ENCODE data around the gene PER3.

PER3 gene

GRCh38 chr1:7833035-7833434 is 48.9 kb downstream of the PER3 start:
- DNase-seq (ENCODE audit: low read depth in 2 of 2), result no peak

- no peak for DNase-seq (ENCODE audit: low read depth in 2 of 2)
Measured at GRCh38 chr1:7838714-7839113, 54.6 kb downstream of the PER3 start.

GRCh38 chr1:7839526-7839925 is 55.4 kb downstream of the PER3 start:
- no peak for DNase-seq (ENCODE audit: low read depth in 2 of 2)

GRCh38 chr1:7842517-7842916 is 58.4 kb downstream of the PER3 start:
- no peak for DNase-seq (ENCODE audit: low read depth in 2 of 2)

- DNase-seq (ENCODE audit: low read depth in 2 of 2), result no peak
Measured at GRCh38 chr1:7845761-7846160, 61.7 kb downstream of the PER3 start.

- no peak for DNase-seq (ENCODE audit: low read depth in 2 of 2)
Measured at GRCh38 chr1:7846656-7847055, 62.6 kb downstream of the PER3 start.

- DNase-seq (ENCODE audit: low read depth in 2 of 2), result no peak
Measured at GRCh38 chr1:7847599-7847998, 63.5 kb downstream of the PER3 start.

- DNase-seq (ENCODE audit: low read depth in 2 of 2), result no peak
Measured at GRCh38 chr1:7850786-7851185, 66.7 kb downstream of the PER3 start.

- DNase-seq (ENCODE audit: low read depth in 2 of 2), result no peak
Measured at GRCh38 chr1:7852804-7853683, 69.0 kb downstream of the PER3 start, which contains the start of gene UTS2. Gene UTS2 (minus strand): TSS chr1:7853065. CDS start chr1:7853003, 62 bp downstream.

GRCh38 chr1:7853684-7854026 is 69.6 kb downstream of the PER3 start:
- no peak for DNase-seq (ENCODE audit: low read depth in 2 of 2)

GRCh38 chr1:7856345-7856744 is 72.3 kb downstream of the PER3 start:
- no peak for DNase-seq (ENCODE audit: low read depth in 2 of 2)

GRCh38 chr1:7857000-7857399 is 72.9 kb downstream of the PER3 start:
- DNase-seq (ENCODE audit: low read depth in 2 of 2), result no peak

GRCh38 chr1:7857985-7858384 is 73.9 kb downstream of the PER3 start:
- no peak for DNase-seq (ENCODE audit: low read depth in 2 of 2)

- no peak for DNase-seq (ENCODE audit: low read depth in 2 of 2)
Measured at GRCh38 chr1:7859406-7859805, 75.3 kb downstream of the PER3 start.

GRCh38 chr1:7860130-7860529 is 76.0 kb downstream of the PER3 start:
- no peak for DNase-seq (ENCODE audit: low read depth in 2 of 2)

GRCh38 chr1:7861452-7861851 is 77.4 kb downstream of the PER3 start:
- no peak for DNase-seq (ENCODE audit: low read depth in 2 of 2)

GRCh38 chr1:7862211-7863060 is 78.3 kb downstream of the PER3 start:
- DNase-seq (ENCODE audit: low read depth in 2 of 2), result no peak

- DNase-seq (ENCODE audit: low read depth in 2 of 2), result no peak
Measured at GRCh38 chr1:7863756-7864328, 79.8 kb downstream of the PER3 start.

- no peak for DNase-seq (ENCODE audit: low read depth in 2 of 2)
Measured at GRCh38 chr1:7865978-7866377, 81.9 kb downstream of the PER3 start.

- no peak for DNase-seq (ENCODE audit: low read depth in 2 of 2)
Measured at GRCh38 chr1:7868070-7868780, 84.1 kb downstream of the PER3 start.

GRCh38 chr1:7869136-7869920 is 85.2 kb downstream of the PER3 start:
- no peak for DNase-seq (ENCODE audit: low read depth in 2 of 2)
